ENCODE results near the gene IER3. TPM values are rescaled to one million over a fixed set of nuclear protein-coding genes. Genes with fewer than 3 reads are reported as not detected.

IER3 gene
- total RNA-seq, 2 experiments from 2014 or later: 167 to 171 TPM

Other genes with a start within 250 kb of the IER3 start
- 10 to 100 TPM; 94.0 to 95.8 TPM for gene GNL1, start 188.1 kb downstream of the IER3 start, total RNA-seq
- gene PRR3, start 187.3 kb downstream of the IER3 start, total RNA-seq: 10 to 100 TPM; 22.4 to 22.6 TPM
- gene ABCF1, start 173.1 kb downstream of the IER3 start, total RNA-seq: 10 to 100 TPM; 87.0 to 87.1 TPM
- 10 to 100 TPM; 64.5 to 67.4 TPM for gene PPP1R10, start 127.3 kb downstream of the IER3 start, total RNA-seq
- gene MRPS18B, start 126.7 kb downstream of the IER3 start, total RNA-seq: 10 to 100 TPM; 90.9 to 95.3 TPM
- gene ATAT1, start 117.7 kb downstream of the IER3 start, total RNA-seq: 1 to 10 TPM; 7.6 to 8.7 TPM
- 10 to 100 TPM; 32.7 to 37.5 TPM for gene C6orf136, start 97.4 kb downstream of the IER3 start, total RNA-seq
- 10 to 100 TPM; 33.1 to 35.3 TPM for gene DHX16, start 71.5 kb downstream of the IER3 start, total RNA-seq
- gene PPP1R18, start 57.9 kb downstream of the IER3 start, total RNA-seq: 100 to 1,000 TPM; 172 to 183 TPM
- 10 to 100 TPM; 31.6 to 32.7 TPM for gene NRM, start 53.6 kb downstream of the IER3 start, total RNA-seq
- 10 to 100 TPM; 79.5 to 88.7 TPM for gene MDC1, start 27.3 kb downstream of the IER3 start, total RNA-seq
- 1,000 to 10,000 TPM; 1,695 to 1,719 TPM for gene TUBB, start 24.2 kb downstream of the IER3 start, total RNA-seq
- 100 to 1,000 TPM; 226 to 231 TPM for gene FLOT1, start 1.9 kb downstream of the IER3 start, total RNA-seq
- gene DDR1, start 140.0 kb upstream of the IER3 start, total RNA-seq: 1 to 10 TPM; 8.1 to 8.7 TPM
- gene GTF2H4, start 163.7 kb upstream of the IER3 start, total RNA-seq: 10 to 100 TPM; 35.2 to 39.2 TPM
- gene VARS2, start 169.7 kb upstream of the IER3 start, total RNA-seq: 10 to 100 TPM; 56.9 to 68.9 TPM
- not detected for gene SFTA2, start 187.6 kb upstream of the IER3 start, total RNA-seq
- gene MUCL3, start 196.4 kb upstream of the IER3 start, total RNA-seq: not detected
- gene MUC21, start 239.2 kb upstream of the IER3 start, total RNA-seq: not detected